Transverse colon (tissue), 4 donors: ENCODE measurements around the gene DHRS9. TPM values are rescaled to one million over a fixed set of nuclear protein-coding genes. Genes with fewer than 3 reads are reported as not detected.

Source experiments
- DNase-seq: peaks from one replicate; pipeline ENCODE4 v3.0.0-alpha.2; 2019
- H3K27ac ChIP-seq, 4 donors: fragments of 200-600 bp; sonication (generic); 2 replicates each; pipeline ENCODE4 v1.5.1; 2016 to 2018; ENCODE audit warnings: inconsistent platforms in 4 of 4
- H3K27me3 ChIP-seq: fragments of 200-600 bp; sonication (generic); 2 replicates; pipeline ENCODE4 v1.5.1; 2017; ENCODE audit warnings: inconsistent platforms
- H3K36me3 ChIP-seq, 4 donors: fragments of 200-600 bp; sonication (generic); 2 replicates each; pipeline ENCODE4 v1.5.1; 2017 to 2019; ENCODE audit warnings: inconsistent platforms in 4 of 4
- H3K4me1 ChIP-seq, 4 donors: fragments of 200-600 bp; sonication (generic); 2 replicates each; pipeline ENCODE4 v1.5.1; 2017 to 2020; ENCODE audit warnings: inconsistent platforms in 4 of 4
- H3K4me3 ChIP-seq, 4 donors: fragments of 200-600 bp; sonication (generic); 1 replicate in 1 of 4; 2 replicates in 3 of 4; pipeline versions ENCODE4 v1.5.1 to v1.6.1; 2017 to 2019; ENCODE audit warnings: inconsistent platforms in 4 of 4
- H3K9me3 ChIP-seq, 2 donors: fragments of 200-600 bp; sonication (generic); 2 replicates each; pipeline ENCODE4 v1.5.1; 2017 to 2019; ENCODE audit warnings: inconsistent platforms in 2 of 2
- EP300 ChIP-seq: sonication (generic); formaldehyde crosslinking; IDR thresholded peaks from one replicate; pipeline ENCODE4 v1.6.1; 2017; ENCODE audit warnings: antibody characterized with exemption, low read depth
- POLR2A ChIP-seq: fragments of 450-650 bp; IDR thresholded peaks from one replicate; pipeline ENCODE4 v1.6.1; 2016; ENCODE audit warnings: antibody characterized with exemption, mild to moderate bottlenecking, moderate library complexity
- POLR2AphosphoS5 ChIP-seq, 3 donors: sonication (generic); formaldehyde crosslinking; IDR thresholded peaks; one replicate each; pipeline ENCODE4 v1.6.1; 2016; ENCODE audit warnings: antibody characterized with exemption in 3 of 3
- WGBS, 2 donors: methylation state at CpG; one replicate each; pipeline ENCODE4 v1.1.5; 2018; ENCODE audit warnings: low coverage in 1 of 2; 5-methylcytosine and 5-hydroxymethylcytosine counted together
- in situ Hi-C, 4 donors: fragments of 200-750 bp; cut with MboI; loops; one replicate each; pipeline versions ENCODE4 v1.15.0 to v1.15.1; 2017; ENCODE audit warnings: low sequenced_read_pairs in 3 of 4, low pct_ligation_motif_present in 1 of 4, low pct_unique_long_range_greater_than_20kb in 1 of 4
- intact Hi-C: fragments of 100-400 bp; cut with DNase I; formaldehyde crosslinking; loops from one replicate; pipeline ENCODE4 v1.15.1; 2023; ENCODE audit warnings: low total_unique reads
- total RNA-seq, 4 donors: library from RNA; depleted of rRNA; stranded (reverse); fragments of >200 nt; gene quantifications; one replicate each; pipeline ENCODE4 v1.1.0, GENCODE V29; 2016
- TF ChIP-seq, protein P1 (sequence below), 5 experiments: fragments of 200-600 bp in 3 of 5; fragments of 450-650 bp in 2 of 5; sonication (generic) in 3 of 5; IDR thresholded peaks; 1 replicate in 2 of 5; 2 replicates in 3 of 5; pipeline ENCODE4 v1.5.1; 2016 to 2017; ENCODE audit warnings: antibody characterized with exemption in 5 of 5, inconsistent platforms in 3 of 5, mild to moderate bottlenecking in 2 of 5, moderate library complexity in 1 of 5

The DHRS9 gene
- total RNA-seq, 4 donors from 2014 or later = 20.9 to 257 (median 153) TPM

GRCh38 chr2:169066897-169067296, 2.5 kb upstream of the DHRS9 start:
- H3K4me3 ChIP-seq = peak overlapping the region in 1 of 4 donors; percentile 33
- intact Hi-C loops = loop anchor here (2.0 kb wide), 1 partner anchor 58 kb away; no protein-coding TSS in a partner anchor
- no peaks in the 10 kb centered on the region for H3K9me3 ChIP-seq
- WGBS, 2 donors = 22 to 23% methylated on average over 1 of the region's 1 CpG
- no peaks in the 10 kb centered on the region for H3K36me3 ChIP-seq
- in situ Hi-C loops = no loop called here
- TF ChIP-seq, protein P1, sequence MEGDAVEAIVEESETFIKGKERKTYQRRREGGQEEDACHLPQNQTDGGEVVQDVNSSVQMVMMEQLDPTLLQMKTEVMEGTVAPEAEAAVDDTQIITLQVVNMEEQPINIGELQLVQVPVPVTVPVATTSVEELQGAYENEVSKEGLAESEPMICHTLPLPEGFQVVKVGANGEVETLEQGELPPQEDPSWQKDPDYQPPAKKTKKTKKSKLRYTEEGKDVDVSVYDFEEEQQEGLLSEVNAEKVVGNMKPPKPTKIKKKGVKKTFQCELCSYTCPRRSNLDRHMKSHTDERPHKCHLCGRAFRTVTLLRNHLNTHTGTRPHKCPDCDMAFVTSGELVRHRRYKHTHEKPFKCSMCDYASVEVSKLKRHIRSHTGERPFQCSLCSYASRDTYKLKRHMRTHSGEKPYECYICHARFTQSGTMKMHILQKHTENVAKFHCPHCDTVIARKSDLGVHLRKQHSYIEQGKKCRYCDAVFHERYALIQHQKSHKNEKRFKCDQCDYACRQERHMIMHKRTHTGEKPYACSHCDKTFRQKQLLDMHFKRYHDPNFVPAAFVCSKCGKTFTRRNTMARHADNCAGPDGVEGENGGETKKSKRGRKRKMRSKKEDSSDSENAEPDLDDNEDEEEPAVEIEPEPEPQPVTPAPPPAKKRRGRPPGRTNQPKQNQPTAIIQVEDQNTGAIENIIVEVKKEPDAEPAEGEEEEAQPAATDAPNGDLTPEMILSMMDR (IDR thresholded peaks at IDR 0.05) = no peak
- TF ChIP-seq POLR2AphosphoS5 (IDR thresholded peaks at IDR 0.05) (peak in 2 of 3 donors; percentile 68 to 69), POLR2A (peak; percentile 73), EP300 (no peak)
- H3K27ac ChIP-seq = peak overlapping the region; percentile 56 to 79 (median 76)
- H3K27me3 ChIP-seq = no peaks in the 10 kb centered on the region
- DNase-seq = no peak
- peaks cover 0 to 52% (median 10%) of the 10 kb centered on the region in 4 donors for H3K4me1 ChIP-seq

DNA sequence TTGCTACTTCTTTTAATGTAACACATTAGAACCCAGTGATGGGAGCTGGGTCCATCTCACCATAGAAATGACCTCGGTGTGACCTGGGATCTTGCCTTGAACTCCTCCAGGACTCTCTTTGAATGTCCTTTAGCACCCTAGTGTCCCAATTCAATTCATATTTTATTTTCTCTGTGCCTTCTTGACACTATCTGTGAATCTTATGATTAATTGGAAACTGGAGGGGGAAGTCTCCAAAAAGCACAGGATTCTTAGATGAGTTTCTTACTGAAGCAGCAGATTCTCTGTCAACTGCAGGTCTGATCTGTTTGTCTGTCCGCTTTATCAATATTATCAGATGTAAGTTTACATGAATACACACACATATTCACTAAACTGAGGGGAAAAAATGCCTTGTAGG, 470 bp downstream of the DHRS9 start:
- in situ Hi-C loops (no loop called here), intact Hi-C loops (no loop called here)
- no peaks in the 10 kb centered on the region for H3K27me3 ChIP-seq
- H3K36me3 ChIP-seq = no peaks in the 10 kb centered on the region
- peak overlapping the region in 2 of 4 donors; percentile 22 to 40 for H3K4me3 ChIP-seq
- TF ChIP-seq, protein P1 (IDR thresholded peaks at IDR 0.05) = no peak
- H3K4me1 ChIP-seq = peaks cover 0 to 50% (median 10%) of the 10 kb centered on the region in 4 donors
- H3K9me3 ChIP-seq = no peaks in the 10 kb centered on the region
- no peak for DNase-seq
- peak overlapping the region; percentile 6 to 60 (median 44) for H3K27ac ChIP-seq
- WGBS, 2 donors = 88 to 90% methylated on average over 2 of the region's 2 CpGs

GRCh38 chr2:169071455-169071854, 2.1 kb downstream of the DHRS9 start:
- intact Hi-C loops (no loop called here), in situ Hi-C loops (no loop called here)
- Histone ChIP-seq H3K27me3 (no peaks in the 10 kb centered on the region), H3K27ac (no peak overlapping the region), H3K36me3 (no peaks in the 10 kb centered on the region), H3K4me1 (peaks cover 0 to 38% (median 3%) of the 10 kb centered on the region in 4 donors), H3K4me3 (peak overlapping the region in 1 of 4 donors; percentile 40), H3K9me3 (no peaks in the 10 kb centered on the region)
- WGBS, 2 donors = 84 to 94% methylated on average over 4 to 5 of the region's 5 CpGs
- TF ChIP-seq, protein P1 (IDR thresholded peaks at IDR 0.05) = no peak
- no peak for TF ChIP-seq POLR2A
- TF ChIP-seq POLR2AphosphoS5 (IDR thresholded peaks at IDR 0.05) = peak in 1 of 3 donors; percentile 40
- no peak for TF ChIP-seq EP300
- no peak for DNase-seq

- TF ChIP-seq EP300 (no peak), POLR2AphosphoS5 (IDR thresholded peaks at IDR 0.05) (no peak), POLR2A (no peak)
- TF ChIP-seq, protein P1 (IDR thresholded peaks at IDR 0.05) = no peak
- H3K4me1 ChIP-seq = peaks cover 0 to 30% (median 0%) of the 10 kb centered on the region in 4 donors
- H3K27ac ChIP-seq = peak overlapping the region in 1 of 4 donors; percentile 13
- intact Hi-C loops = no loop called here
- H3K36me3 ChIP-seq = no peaks in the 10 kb centered on the region
- DNase-seq = no peak
- 64 to 71% methylated on average over 4 of the region's 4 CpGs for WGBS, 2 donors
- H3K9me3 ChIP-seq = no peaks in the 10 kb centered on the region
- in situ Hi-C loops = no loop called here
- no peak overlapping the region for H3K4me3 ChIP-seq
- no peaks in the 10 kb centered on the region for H3K27me3 ChIP-seq
Measured at GRCh38 chr2:169072163-169072925, 3.0 kb downstream of the DHRS9 start.
